Liver (tissue), 3 donors: ENCODE results near the gene LIMCH1.

Experiments used
- CTCF ChIP-seq: fragments of 150-350 bp; IDR thresholded peaks from 2 replicates; pipeline ENCODE4 v1.5.1; 2017; ENCODE audit warnings: improper control_type of control experiment, low read depth, low read length; ENCODE audit not compliant: missing input control
- FOXA1 ChIP-seq: IDR thresholded peaks from 2 replicates; pipeline ENCODE4 v1.6.1; 2016; ENCODE audit warnings: antibody characterized with exemption
- HNF4G ChIP-seq: IDR thresholded peaks from 2 replicates; pipeline ENCODE4 v1.6.1; 2016; ENCODE audit warnings: antibody characterized with exemption
- JUND ChIP-seq, 2 donors: IDR thresholded peaks; 2 replicates each; pipeline ENCODE4 v1.6.1; 2016; ENCODE audit warnings: antibody characterized with exemption in 2 of 2
- MAX ChIP-seq: IDR thresholded peaks from 2 replicates; pipeline ENCODE4 v1.6.1; 2016; ENCODE audit warnings: antibody characterized with exemption
- RAD21 ChIP-seq, 2 donors: IDR thresholded peaks; 2 replicates each; pipeline ENCODE4 v1.6.1; 2016; ENCODE audit warnings: antibody characterized with exemption in 2 of 2, mild to moderate bottlenecking in 2 of 2
- TAF1 ChIP-seq: conservative IDR thresholded peaks from 2 replicates; pipeline ENCODE4 v1.6.1; 2016; ENCODE audit warnings: antibody characterized with exemption, mild to moderate bottlenecking
- YY1 ChIP-seq: IDR thresholded peaks from 2 replicates; pipeline ENCODE4 v1.6.1; 2016; ENCODE audit warnings: antibody characterized with exemption, mild to moderate bottlenecking
- TF ChIP-seq, protein P1 (sequence below): IDR thresholded peaks from 2 replicates; pipeline ENCODE4 v1.6.1; 2016; ENCODE audit warnings: antibody characterized with exemption, mild to moderate bottlenecking
- TF ChIP-seq, protein P2 (sequence below): IDR thresholded peaks from 2 replicates; pipeline ENCODE4 v1.6.1; 2016; ENCODE audit warnings: antibody characterized with exemption
- donor health status: healthy.
- donor health status: healthy.

DNA sequence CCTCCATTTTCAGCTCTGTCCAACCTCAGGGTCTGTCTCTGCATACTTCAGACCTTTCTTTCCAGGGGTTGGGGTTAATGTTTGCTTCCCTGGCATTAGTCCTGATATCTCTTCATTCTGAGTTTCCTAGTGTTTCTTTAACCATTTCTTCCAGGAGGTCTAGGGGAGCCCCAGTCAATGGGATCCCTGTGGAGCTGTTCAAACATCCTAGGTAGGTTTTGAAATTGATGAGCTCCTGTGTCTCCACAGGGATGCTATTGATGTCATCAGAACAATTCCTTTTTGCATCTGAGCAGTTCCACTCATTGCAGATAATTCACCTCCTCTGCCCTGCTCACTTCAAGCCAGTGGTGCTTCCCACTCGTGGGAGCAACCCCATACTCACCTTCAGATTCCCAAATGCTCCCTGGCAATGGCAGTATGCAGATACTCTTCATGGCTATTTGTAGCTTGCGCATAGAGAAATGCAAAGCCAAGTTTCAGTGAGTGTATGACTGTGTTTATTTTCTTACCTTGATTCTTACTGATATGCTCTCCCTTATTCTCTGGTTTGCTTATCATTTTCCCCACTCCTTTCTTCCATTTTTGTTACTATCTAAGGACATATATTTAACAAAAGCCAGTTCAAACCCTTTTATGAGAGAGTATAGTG lies 33.7 kb upstream of the LIMCH1 start:
- TF ChIP-seq CTCF (no peak), JUND (IDR thresholded peaks at IDR 0.05) (no peak), RAD21 (IDR thresholded peaks at IDR 0.05) (no peak), TAF1 (no peak), MAX (no peak), FOXA1 (no peak), HNF4G (no peak), YY1 (no peak)
- TF ChIP-seq, protein P1, sequence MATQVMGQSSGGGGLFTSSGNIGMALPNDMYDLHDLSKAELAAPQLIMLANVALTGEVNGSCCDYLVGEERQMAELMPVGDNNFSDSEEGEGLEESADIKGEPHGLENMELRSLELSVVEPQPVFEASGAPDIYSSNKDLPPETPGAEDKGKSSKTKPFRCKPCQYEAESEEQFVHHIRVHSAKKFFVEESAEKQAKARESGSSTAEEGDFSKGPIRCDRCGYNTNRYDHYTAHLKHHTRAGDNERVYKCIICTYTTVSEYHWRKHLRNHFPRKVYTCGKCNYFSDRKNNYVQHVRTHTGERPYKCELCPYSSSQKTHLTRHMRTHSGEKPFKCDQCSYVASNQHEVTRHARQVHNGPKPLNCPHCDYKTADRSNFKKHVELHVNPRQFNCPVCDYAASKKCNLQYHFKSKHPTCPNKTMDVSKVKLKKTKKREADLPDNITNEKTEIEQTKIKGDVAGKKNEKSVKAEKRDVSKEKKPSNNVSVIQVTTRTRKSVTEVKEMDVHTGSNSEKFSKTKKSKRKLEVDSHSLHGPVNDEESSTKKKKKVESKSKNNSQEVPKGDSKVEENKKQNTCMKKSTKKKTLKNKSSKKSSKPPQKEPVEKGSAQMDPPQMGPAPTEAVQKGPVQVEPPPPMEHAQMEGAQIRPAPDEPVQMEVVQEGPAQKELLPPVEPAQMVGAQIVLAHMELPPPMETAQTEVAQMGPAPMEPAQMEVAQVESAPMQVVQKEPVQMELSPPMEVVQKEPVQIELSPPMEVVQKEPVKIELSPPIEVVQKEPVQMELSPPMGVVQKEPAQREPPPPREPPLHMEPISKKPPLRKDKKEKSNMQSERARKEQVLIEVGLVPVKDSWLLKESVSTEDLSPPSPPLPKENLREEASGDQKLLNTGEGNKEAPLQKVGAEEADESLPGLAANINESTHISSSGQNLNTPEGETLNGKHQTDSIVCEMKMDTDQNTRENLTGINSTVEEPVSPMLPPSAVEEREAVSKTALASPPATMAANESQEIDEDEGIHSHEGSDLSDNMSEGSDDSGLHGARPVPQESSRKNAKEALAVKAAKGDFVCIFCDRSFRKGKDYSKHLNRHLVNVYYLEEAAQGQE = no peak
- TF ChIP-seq, protein P2, sequence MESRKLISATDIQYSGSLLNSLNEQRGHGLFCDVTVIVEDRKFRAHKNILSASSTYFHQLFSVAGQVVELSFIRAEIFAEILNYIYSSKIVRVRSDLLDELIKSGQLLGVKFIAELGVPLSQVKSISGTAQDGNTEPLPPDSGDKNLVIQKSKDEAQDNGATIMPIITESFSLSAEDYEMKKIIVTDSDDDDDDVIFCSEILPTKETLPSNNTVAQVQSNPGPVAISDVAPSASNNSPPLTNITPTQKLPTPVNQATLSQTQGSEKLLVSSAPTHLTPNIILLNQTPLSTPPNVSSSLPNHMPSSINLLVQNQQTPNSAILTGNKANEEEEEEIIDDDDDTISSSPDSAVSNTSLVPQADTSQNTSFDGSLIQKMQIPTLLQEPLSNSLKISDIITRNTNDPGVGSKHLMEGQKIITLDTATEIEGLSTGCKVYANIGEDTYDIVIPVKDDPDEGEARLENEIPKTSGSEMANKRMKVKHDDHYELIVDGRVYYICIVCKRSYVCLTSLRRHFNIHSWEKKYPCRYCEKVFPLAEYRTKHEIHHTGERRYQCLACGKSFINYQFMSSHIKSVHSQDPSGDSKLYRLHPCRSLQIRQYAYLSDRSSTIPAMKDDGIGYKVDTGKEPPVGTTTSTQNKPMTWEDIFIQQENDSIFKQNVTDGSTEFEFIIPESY = no peak
